8988T (cell line): ENCODE results near the gene SPATA20.
A peak's percentile ranks its signal among the peaks of the same experiment; 100 is the strongest.

Experiments
- DNase-seq: peaks from one replicate; pipeline ENCODE4 v3.0.0; 2011

The SPATA20 gene

DNA sequence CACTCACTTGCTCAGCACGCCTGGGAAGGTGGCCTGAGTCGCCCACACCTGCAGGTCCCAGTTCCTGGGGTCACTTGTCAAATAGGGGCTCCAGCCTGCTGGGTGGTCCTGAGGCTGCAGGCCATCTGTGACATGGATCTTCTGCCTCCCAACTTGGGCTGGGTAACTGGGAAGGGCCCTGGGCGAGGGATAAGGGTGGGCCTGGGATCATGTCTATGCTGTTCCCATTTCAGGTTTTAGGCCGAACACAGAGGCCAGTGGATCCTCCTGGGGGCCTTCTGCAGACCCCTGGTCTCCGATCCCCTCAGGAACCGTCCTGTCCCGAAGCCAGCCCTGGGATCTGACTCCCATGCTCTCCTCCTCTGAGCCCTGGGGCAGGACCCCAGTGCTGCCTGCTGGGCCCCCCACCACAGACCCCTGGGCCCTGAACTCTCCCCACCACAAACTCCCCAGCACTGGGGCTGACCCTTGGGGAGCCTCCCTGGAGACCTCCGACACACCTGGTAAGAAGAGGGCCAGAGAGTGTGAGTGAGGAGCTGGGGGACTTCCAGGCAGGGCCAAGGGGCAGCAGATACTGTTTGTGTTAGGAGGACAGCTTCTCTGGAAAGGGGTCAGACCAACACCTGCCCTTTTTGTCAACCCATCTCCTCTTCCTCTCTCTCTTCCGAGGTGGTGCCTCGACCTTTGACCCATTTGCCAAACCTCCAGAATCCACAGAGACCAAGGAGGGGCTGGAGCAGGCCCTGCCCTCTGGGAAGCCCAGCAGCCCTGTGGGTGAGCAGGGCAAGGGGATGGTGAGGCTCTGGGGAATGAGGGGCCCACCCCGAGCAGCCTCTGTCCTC, 6.2 kb upstream of the SPATA20 start:
- no peak for DNase-seq

DNA sequence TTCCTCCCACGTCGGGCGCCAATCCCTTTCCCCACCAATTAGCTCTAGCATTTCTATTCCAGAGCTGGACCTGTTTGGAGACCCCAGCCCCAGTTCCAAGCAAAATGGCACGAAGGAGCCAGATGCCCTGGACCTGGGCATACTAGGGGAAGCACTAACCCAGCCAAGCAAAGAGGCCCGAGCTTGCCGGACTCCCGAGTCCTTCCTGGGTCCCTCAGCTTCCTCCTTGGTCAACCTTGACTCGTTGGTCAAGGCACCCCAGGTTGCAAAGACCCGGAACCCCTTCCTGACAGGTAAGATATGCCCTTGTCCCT, 5.6 kb upstream of the SPATA20 start:
- DNase-seq = no peak

DNA sequence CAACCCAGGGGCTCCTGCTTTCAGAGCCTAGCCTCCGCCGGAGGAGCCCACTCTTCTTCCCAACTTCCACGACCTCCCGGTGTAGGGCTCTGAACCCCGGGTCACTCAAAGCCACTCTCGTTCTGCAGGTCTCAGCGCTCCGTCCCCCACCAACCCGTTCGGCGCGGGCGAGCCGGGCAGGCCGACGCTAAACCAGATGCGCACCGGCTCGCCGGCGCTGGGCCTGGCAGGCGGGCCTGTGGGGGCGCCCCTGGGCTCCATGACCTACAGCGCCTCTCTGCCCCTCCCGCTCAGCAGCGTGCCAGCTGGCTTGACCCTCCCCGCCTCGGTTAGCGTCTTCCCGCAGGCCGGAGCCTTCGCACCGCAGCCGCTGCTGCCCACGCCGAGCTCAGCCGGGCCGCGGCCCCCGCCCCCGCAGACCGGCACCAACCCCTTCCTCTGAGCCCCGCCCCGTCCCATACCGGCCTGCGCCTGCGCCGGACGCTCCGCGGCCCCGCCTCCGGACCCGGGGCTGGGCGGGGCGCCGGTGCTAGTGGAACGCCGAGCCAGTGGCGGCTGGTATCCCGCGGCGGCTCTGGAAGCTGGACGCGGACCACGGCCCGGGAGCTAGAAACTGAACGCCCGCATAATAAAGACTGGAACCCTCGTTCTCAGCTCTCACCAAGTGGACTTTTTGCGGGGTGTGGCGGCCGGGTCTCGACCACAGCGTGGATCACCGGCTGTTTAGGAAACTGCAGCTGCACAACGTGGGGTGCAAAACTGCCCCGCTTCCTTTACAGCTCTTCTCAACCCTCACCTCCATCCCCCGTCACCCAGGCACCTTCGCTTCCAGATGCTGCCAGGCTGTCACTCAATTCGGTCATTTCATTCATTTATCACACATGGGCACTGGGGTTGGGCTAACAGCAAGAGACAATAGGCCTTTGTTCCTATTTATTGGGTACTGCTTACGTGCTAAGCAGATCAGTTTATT, 5.0 kb upstream of the SPATA20 start:
- peak; percentile 100 for DNase-seq

DNA sequence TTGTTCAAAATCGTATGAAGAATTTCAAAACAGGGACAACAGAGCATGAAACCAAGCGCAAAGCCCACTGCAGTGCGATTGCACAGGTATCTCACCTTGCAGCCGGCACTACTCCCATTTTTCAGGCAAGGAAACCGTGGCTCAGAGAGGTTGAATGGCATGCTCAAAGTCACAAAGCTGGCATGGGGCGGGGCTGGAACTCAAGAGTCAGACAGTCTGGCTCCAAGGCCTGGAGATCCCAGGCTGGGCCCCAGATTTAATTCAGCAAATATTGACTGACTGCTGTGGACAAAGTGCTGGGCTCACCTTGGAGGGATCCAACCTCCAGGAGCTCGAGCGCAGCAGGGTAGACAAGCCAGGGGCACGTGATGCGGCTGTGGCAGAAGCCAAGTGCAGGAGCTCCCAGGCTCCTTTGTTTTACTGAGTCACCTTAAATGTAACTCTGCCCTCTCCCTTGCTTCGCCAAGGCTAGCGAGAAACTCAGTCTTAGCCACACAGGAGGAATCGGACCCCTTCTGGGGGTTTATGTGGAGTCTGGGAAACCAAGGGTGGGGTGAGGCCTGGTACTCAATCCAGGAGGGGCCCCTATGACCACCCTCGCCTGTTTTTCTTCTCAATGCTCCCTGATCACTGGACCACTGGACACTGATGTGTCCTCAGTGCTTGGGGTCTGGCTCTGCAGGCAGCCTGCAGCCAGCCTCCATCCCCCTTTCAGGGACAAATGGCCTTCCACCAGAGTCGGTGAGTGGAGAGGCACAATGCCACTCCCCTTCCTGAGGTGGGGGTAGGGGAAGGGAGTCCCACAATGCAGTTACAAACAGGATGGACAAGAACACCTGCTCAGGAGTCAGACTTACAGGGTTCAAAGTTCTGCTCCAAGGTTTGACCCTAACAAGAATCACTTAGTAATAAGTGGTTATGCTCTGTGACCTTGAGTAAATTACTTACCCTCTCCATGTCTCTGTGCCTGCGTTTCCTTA, 3.9 kb upstream of the SPATA20 start:
- DNase-seq = no peak

DNA sequence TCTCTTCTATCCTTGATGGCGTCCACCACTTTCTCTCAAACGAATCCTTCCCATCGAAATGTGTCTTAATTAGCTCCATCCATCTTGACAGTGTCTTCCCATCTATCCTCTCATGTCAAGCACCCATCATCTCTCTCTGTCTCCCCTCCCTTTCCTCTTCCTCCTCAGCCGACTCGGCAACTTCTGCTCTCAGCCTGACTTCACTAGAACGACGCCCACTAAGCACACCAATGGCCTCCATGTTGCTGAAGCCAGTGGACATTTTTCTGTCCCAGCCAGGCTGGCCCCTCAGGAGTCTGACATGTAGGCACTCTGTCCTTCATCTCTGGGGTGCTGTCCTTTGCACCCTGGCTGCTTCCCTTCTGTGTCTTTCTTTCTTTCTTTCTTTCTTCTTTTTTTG, 2.5 kb upstream of the SPATA20 start:
- DNase-seq = no peak

DNA sequence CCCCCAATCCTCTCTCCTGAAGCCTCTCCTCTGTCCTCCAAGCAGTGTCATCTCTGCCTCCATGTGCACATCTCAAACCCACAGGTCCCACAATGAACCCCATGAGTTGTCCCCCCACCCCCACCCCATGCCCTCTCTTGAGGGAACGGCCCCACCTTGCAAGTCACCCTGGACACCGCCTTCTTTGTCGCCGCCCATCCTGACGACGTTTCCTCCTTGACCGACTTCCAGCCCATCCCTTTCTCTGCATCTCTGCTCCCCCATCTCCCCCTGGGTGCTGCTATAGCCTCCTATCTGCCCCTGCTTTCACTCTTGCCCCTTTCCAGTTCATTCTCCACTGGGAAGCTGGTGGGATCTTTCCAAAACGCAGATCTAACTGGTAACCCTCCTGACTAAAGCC, 1.7 kb upstream of the SPATA20 start:
- no peak for DNase-seq

DNA sequence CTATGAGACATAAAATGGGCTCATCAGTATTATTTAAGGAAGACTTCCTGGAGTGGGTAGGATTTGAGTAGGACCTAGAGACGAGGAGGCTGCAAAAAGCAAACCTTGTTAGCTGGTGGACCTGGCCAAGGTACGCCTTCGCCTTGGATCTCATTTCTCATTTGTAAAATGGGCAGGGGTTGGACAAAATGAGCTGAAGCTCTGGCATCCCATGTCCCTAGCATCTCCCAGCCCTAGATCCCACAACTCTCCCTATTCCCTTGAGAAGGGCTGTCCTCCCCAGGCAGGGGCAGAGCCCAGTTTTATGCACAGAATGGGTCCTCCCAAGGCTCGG, 306 bp upstream of the SPATA20 start:
- no peak for DNase-seq

DNA sequence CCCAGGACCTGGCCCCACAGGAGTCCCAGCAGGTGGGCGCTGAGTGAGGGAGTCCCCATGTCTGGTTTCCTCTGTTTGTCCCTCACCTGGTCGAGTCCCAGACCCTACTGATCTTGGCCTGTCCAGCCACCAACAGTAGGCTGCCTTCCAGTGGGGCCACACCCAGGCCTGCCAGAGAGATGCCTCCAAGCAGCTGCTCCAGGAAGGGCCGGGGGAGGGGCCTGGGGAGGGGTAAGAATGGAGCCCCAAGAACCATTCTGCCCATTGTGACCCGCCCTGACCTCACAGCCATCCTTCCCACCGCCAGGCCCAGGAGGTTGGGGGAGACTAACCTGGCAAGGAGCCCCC, 736 bp downstream of the SPATA20 start:
- no peak for DNase-seq

DNA sequence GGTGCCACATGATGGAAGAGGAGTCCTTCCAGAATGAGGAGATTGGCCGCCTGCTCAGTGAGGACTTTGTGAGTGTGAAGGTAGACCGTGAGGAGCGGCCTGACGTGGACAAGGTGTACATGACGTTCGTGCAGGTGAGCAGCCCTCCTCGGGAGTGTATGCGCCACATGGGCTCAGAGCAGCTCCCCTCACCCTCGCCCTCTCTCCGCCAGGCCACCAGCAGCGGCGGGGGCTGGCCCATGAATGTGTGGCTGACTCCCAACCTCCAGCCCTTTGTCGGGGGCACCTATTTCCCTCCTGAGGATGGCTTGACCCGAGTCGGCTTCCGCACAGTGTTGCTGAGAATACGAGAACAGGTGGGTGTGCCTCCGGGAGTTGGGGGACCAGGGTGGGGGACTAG, 1.9 kb downstream of the SPATA20 start:
- DNase-seq = no peak

DNA sequence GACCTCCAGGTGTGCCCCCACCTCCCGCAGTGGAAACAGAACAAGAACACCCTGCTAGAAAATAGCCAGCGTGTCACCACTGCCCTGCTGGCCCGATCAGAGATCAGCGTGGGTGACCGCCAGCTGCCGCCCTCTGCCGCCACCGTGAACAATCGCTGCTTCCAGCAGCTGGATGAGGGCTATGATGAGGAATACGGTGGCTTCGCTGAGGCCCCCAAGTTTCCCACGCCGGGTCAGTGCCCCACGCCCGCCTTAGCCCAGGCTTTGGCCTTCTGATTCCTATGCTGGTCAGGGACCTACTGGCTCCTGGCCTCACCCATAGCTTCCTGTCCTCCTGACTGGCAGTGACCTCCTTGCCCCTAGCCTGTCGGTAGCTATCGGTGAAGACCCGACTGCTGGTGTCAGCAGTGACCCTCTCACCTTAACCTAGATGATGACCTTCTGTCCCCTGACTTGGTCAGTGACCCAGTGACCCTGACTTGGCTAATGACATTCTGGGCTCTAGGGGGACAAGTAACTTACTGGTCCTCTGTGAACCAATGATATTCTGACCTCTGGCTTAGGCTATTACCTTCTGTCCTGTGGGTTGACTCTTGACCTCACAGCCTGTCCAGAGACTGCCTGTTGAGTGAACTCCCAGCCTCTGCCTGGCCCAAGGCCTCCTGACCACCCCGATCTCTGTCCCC, 2.4 kb downstream of the SPATA20 start:
- no peak for DNase-seq

DNA sequence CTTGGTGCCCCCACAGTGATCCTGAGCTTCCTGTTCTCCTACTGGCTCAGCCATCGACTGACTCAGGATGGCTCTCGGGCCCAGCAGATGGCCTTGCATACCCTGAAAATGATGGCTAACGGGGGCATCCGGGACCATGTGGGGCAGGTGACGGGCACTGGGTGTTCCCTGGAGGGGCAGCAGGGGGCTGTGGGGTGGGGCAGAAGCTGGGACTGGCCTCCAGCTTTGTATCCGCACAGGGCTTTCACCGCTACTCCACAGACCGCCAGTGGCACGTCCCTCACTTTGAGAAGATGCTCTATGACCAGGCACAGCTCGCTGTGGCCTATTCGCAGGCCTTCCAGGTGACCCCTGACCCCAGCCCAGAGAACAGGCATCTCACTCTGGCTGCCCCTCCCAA, 3.0 kb downstream of the SPATA20 start:
- DNase-seq = no peak

DNA sequence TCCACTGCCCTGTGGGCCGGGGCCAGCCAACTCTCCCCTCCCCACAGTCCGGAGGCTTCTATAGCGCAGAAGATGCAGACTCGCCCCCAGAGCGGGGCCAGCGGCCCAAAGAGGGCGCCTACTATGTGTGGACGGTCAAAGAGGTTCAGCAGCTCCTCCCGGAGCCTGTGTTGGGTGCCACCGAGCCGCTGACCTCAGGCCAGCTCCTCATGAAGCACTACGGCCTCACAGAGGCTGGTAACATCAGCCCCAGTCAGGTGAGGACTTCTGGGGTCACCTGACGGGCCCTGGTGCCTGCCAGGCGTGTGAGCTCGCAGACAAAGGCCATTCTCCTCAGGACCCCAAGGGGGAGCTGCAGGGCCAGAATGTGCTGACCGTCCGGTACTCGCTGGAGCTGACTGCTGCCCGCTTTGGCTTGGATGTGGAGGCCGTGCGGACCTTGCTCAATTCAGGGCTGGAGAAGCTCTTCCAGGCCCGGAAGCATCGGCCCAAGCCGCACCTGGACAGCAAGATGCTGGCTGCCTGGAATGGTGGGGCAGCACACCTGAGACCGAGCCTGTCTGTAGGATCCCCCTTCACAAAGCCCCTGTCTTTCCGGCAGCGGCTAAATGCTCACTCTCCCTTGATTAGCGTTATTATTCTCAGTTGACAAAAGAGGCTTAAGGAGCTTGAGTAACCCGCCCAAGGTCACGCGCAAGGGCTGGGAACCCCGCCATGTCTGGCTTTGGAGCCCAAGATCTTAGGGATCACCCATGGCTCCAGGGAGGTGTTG, 3.9 kb downstream of the SPATA20 start:
- peak; percentile 92 for DNase-seq

DNA sequence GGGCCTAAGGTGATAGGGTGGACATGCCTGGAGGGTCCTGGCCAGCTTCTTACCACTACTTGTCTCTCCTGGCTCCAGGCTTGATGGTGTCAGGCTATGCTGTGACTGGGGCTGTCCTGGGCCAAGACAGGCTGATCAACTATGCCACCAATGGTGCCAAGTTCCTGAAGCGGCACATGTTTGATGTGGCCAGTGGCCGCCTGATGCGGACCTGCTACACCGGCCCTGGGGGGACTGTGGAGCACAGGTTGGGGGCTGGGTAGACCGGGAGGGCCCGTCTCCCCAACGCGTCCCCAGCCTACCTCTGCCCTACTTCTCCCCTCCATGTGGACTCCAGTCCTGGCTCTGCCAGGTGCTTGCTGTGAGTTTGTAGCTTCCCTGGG, 4.5 kb downstream of the SPATA20 start:
- no peak for DNase-seq

DNA sequence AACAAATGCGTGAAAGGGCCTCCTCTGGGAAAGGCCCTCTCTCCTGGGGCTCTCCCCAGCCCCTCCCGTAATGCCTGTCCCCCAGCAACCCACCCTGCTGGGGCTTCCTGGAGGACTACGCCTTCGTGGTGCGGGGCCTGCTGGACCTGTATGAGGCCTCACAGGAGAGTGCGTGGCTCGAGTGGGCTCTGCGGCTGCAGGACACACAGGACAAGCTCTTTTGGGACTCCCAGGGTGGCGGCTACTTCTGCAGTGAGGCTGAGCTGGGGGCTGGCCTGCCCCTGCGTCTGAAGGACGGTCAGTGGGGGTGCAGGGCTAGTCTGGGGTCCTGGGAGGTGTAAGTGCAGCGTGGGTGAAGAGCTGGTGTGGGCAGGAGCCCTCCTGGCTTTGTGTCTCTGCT, 4.9 kb downstream of the SPATA20 start:
- no peak for DNase-seq

DNA sequence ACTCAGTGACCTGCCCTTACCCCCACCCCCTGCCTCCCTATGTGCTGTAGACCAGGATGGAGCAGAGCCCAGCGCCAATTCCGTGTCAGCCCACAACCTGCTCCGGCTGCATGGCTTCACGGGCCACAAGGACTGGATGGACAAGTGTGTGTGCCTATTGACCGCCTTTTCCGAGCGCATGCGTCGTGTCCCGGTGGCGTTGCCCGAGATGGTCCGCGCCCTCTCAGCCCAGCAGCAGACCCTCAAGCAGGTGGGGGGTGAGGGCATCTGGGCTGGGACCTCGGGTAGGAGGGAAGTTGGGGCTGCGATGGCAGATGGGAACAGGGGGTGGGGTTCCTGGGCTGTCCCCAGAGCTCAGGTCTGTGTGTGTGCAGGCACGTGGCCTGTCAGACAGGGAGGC, 7.2 kb downstream of the SPATA20 start:
- DNase-seq = no peak

DNA sequence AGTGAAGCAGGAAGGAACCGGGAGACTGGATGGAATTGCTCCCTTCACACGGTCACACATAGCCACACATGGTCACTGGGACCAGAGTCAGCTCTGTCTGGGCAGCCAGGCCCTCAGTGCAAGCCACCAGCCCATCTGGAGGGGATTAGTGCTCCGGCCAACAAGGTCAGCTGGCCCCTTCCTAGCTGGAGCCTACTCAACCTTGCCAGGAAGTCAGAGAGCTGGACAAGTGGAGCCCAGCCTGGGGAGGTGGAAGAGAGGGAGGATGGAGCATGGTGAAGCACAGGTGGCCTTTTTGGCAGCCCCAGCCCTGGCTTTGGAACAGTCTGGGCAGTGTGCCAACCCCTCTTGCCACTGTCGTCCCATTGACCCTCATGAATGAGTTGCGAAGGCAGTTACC, 9.8 kb downstream of the SPATA20 start:
- DNase-seq = no peak

DNA sequence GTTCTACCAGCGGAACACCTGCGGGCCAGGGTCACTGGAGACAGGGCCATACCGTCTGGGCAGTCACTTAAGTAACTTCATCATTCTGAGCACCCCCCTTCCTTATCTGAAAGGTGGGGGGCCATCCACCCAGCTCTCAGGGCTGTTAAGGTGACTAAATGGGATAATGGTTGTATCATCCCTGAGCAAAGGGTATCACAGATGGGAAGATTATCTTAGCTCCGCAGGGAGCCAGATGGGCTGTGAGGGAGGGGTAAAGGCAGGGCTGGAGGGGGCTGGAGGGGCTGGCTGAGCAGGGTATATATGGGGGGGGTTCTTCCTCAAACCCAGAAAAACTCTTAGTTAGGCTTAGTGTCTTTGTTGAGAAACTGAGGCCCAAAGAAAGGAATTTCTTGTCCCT, 10.7 kb downstream of the SPATA20 start:
- DNase-seq = no peak

DNA sequence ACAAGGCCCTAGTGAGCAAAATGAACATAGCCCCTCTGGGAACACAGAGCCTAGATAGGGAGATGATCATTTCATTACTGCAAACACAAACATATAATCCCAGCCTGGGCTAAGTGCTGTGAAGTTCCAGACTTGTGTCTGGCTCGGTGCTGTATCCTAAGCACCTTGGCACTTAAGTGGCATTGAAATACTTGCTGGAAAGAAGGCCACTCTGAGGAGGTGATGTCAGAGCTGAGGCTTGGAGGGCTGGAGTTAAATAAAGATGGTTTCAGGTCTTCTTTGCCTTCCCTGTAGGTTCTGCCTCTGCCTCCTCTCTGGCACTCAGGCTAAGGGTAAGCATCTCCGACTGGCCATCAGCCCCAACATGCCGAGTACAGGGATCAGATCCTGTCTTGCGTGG, 11.1 kb downstream of the SPATA20 start:
- DNase-seq = no peak

DNA sequence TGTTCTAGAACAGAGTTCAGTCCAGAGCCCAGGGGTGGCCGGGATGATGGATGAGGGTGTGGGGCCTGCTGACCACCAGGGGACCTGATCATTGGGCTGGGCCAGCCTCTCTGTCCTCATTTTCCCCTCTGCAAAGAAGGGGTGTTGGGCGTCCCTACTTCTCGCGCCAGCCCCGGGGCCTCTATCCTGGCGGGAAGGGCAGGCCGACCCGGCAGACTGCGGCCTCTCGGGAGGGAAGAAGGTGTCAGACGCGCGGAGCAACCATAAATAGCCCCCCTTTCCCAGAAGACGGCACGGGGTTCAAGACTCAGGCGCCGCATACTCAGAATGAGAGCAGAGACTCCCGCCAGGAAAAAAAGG, 11.6 kb downstream of the SPATA20 start:
- no peak for DNase-seq

DNA sequence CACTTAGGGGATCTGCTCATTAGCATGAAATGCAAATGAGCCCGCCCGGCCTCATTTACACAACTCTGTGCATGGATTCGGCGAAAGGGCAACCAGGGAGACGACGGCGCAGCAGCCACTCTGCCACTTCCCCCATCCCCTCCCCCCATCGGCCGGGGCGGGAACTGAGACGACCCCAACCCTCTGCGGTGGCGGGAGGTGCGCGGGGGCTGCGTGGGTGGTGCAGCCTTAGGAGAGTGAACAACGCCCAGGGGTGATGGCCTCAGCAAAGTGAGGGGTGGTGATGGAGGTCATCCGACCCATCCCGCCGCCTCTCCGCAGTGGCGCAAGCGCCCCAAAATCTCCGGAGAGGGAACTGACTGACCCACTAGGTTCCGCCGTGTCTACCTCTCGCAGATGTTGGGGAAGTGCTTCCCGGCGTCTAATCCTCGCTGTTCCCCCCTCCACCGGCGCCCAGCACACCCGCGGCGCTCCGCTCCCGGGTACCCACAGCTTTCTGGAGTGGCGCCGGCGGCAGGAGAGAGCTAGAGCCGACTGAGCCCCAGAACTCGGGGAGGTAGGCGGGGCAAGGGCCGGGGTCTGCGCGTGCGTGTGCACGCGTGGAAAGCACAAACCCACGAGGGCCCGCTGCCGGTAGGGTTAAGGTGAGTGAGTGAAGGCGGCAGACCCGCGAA, 12.1 kb downstream of the SPATA20 start:
- no peak for DNase-seq

DNA sequence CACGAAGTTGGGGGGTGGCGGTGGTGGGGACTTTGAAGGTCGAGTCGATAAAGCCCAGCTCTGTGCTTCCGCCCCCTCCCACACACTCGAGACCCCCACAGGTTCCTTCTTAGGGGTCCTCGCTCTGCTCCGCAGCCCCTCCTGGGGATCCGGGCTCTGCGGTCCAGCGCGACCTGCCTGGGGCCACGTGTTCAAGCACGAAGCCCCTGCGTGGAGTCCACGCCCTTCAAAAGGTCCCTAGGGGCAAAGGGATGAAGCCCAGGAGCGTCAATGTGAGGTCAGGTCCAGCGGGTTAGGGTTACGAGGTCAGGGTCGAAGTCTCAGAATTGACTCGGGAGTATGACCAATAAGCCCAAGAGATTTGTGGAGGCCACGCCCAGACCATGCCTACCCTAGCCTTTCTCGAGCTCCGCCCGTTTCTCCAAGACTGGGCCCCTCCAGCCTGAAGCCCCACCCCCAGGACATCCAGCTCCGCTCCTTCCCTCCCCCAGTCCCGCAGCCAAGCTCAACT, 12.8 kb downstream of the SPATA20 start:
- DNase-seq = peak; percentile 95
